HepG2 (cell line): ENCODE measurements around the gene HYOU1. TPM values are rescaled to one million over a fixed set of nuclear protein-coding genes. Genes with fewer than 3 reads are reported as not detected.

Source experiments
- AFF4 ChIP-seq: sonication (generic); formaldehyde crosslinking; IDR thresholded peaks from 2 replicates; pipeline ENCODE4 v1.4.0; 2020; ENCODE audit warnings: missing genetic modification reagents
- CEBPZ ChIP-seq: IDR thresholded peaks from 2 replicates; pipeline ENCODE4 v1.6.1; 2012; ENCODE audit warnings: low read length, improper control_type of control experiment
- DNMT3B ChIP-seq: conservative IDR thresholded peaks from 2 replicates; pipeline ENCODE4 v1.6.1; 2016; ENCODE audit warnings: missing biosample characterization, control low read depth
- EP300 ChIP-seq, 3 experiments: sonication (generic) in 1 of 3; formaldehyde crosslinking in 1 of 3; IDR thresholded peaks; 2 replicates each; pipeline versions ENCODE4 v1.5.1 to v1.6.1; 2011 to 2020; ENCODE audit warnings: low read depth in 2 of 3, low read length in 2 of 3, borderline replicate concordance in 1 of 3, improper control_type of control experiment in 1 of 3, mild to moderate bottlenecking in 1 of 3, missing genetic modification reagents in 1 of 3, moderate library complexity in 1 of 3
- HHEX ChIP-seq: IDR thresholded peaks from 2 replicates; pipeline ENCODE4 v1.6.1; 2016; ENCODE audit warnings: control low read depth
- MED8 ChIP-seq: sonication (generic); formaldehyde crosslinking; IDR thresholded peaks from 2 replicates; pipeline ENCODE4 v1.8.1; 2023; ENCODE audit warnings: mild to moderate bottlenecking, missing genetic modification reagents; ENCODE audit not compliant: insufficient replicate concordance
- NR2F1 ChIP-seq, 2 experiments: fragments of 450-650 bp in 1 of 2; formaldehyde crosslinking in 1 of 2; IDR thresholded peaks; 2 replicates each; pipeline versions ENCODE4 v1.5.0 to v1.6.1; 2016 to 2020; ENCODE audit warnings: mild to moderate bottlenecking in 1 of 2, missing compliant biosample characterization in 1 of 2, missing genetic modification reagents in 1 of 2, moderate library complexity in 1 of 2
- POLR2AphosphoS5 ChIP-seq: IDR thresholded peaks from 2 replicates; pipeline ENCODE4 v1.6.1; 2012; ENCODE audit warnings: low read depth, low read length
- TAF1 ChIP-seq: sonication (generic); formaldehyde crosslinking; IDR thresholded peaks from 2 replicates; pipeline ENCODE4 v1.4.0; 2020; ENCODE audit warnings: missing genetic modification reagents
- TBX2 ChIP-seq: sonication (generic); formaldehyde crosslinking; IDR thresholded peaks from 2 replicates; pipeline ENCODE4 v1.5.0; 2020; ENCODE audit warnings: missing genetic modification reagents, mild to moderate bottlenecking, borderline replicate concordance
- THYN1 ChIP-seq: sonication (generic); formaldehyde crosslinking; IDR thresholded peaks from 2 replicates; pipeline ENCODE4 v1.8.1; 2023; ENCODE audit warnings: low read depth, mild to moderate bottlenecking, moderate library complexity, missing genetic modification reagents, borderline replicate concordance
- USF2 ChIP-seq, 2 experiments: sonication (generic) in 1 of 2; formaldehyde crosslinking in 1 of 2; IDR thresholded peaks; 2 replicates each; pipeline versions ENCODE4 v1.5.1 to v1.6.1; 2011 to 2020; ENCODE audit warnings: borderline replicate concordance in 1 of 2, low read depth in 1 of 2, low read length in 1 of 2, mild to moderate bottlenecking in 1 of 2, missing genetic modification reagents in 1 of 2, moderate library complexity in 1 of 2
- ZBTB7B ChIP-seq: sonication (generic); formaldehyde crosslinking; IDR thresholded peaks from 2 replicates; pipeline ENCODE4 v1.4.0; 2020; ENCODE audit warnings: missing genetic modification reagents
- ZFP1 ChIP-seq: IDR thresholded peaks from 2 replicates; pipeline ENCODE4 v1.6.1; 2016
- ZFP82 ChIP-seq: sonication (generic); formaldehyde crosslinking; IDR thresholded peaks from 2 replicates; pipeline ENCODE4 v1.5.1; 2020; ENCODE audit warnings: mild to moderate bottlenecking, missing genetic modification reagents, borderline replicate concordance
- ZNF562 ChIP-seq: sonication (generic); formaldehyde crosslinking; IDR thresholded peaks from 2 replicates; pipeline ENCODE4 v1.8.0; 2022; ENCODE audit warnings: missing genetic modification reagents, borderline replicate concordance
- polyA plus RNA-seq, 8 experiments: library from polyadenylated mRNA; depleted of rRNA in 3 of 8; stranded (reverse) in 7 of 8; unstranded in 1 of 8; fragments of >200 nt; fragmentation: Illumina TruSeq in 4 of 8; extraction: Trizol in 4 of 8; gene quantifications; 2 replicates each; pipeline versions ENCODE4 v1.2.1 to v1.2.3, GENCODE V29; 2011 to 2016; ENCODE audit warnings: low read depth in 4 of 8, missing spikeins in 1 of 8, mixed read lengths in 1 of 8; ENCODE audit not compliant: insufficient read depth in 1 of 8
- total RNA-seq, 5 experiments: library from RNA; depleted of rRNA; stranded (reverse); fragments of >200 nt; fragmentation: Illumina TruSeq; extraction: Trizol; gene quantifications; 2 replicates each; pipeline ENCODE4 v1.2.3, GENCODE V29; 2016; ENCODE audit warnings: low read depth in 1 of 5
- TF ChIP-seq, protein P1 (sequence below): sonication (generic); formaldehyde crosslinking; conservative IDR thresholded peaks from 2 replicates; pipeline ENCODE4 v1.4.0; 2020; ENCODE audit warnings: missing genetic modification reagents

The HYOU1 gene
- total and polyA plus RNA-seq, 2 of the 13 experiments (the other 11 are each of a cell fraction or from before 2014, with no cell fraction given), result 127 to 155 TPM

DNA sequence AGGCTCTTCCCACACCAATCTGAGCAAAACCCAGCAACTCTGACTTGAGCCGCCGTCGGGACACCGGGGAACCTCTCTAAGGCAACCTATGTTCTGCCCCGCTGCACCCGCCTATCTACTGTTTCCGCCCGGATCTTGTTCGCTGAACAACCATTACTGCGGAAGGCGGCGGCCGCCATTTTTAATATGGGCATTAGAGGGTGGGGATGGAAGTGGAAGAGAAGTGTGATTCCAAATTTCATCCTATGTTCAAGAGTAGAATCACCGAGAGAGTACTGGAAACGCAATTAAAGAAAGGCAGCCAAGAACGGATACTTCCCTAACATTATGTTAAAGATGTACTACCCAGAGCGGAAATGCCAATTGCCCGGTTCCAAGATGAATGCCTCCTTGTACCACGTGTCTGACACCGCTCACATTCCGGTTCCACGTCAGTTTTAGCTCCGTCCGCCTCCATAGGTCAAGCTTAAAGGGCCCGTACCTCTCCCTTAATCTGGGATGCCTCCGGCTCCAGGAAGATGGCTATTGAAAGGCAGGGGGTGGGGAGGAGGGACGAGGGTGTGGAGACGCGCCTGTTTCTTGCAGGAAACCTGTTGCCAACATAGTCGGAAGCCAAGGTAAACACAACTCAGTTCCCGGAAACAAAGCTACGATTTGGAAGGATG is 44.9 kb upstream of the HYOU1 start, which contains the start of gene DPAGT1 (continued):
- TF ChIP-seq CEBPZ (no peak), ZFP1 (CRISPR knock-in tag) (no peak; the same call in 1 of the 2 replicates), THYN1 (CRISPR knock-in tag) (no peak), HHEX (CRISPR knock-in tag) (no peak; the same call in 1 of the 2 replicates), ZNF562 (CRISPR knock-in tag) (no peak), TAF1 (CRISPR knock-in tag) (no peak; the same call in none of the 2 replicates), ZBTB7B (0 out of 2 replicates have a peak, but pooled peaks have one; percentile 11), EP300 (IDR thresholded peaks at IDR 0.05; ENCODE audit: low read depth in 2 of 2, low read length in 2 of 2) (no peak), EP300 (CRISPR knock-in tag; IDR thresholded peaks at IDR 0.05; ENCODE audit: borderline replicate concordance) (0 out of 2 replicates have a peak, but pooled peaks have one; percentile 18), TBX2 (CRISPR knock-in tag) (peak; percentile 18; the same call in 1 of the 2 replicates), ZFP82 (no peak), NR2F1 (CRISPR knock-in tag; IDR thresholded peaks at IDR 0.05) (peak in 1 of 2 experiments; percentile 45; a peak in 1 of 4 replicates), USF2 (IDR thresholded peaks at IDR 0.05; ENCODE audit: low read depth, low read length) (peak; percentile 88), USF2 (CRISPR knock-in tag; IDR thresholded peaks at IDR 0.05; ENCODE audit: borderline replicate concordance) (peak; percentile 94; the same call in 1 of the 2 replicates), AFF4 (CRISPR knock-in tag) (no peak), POLR2AphosphoS5 (peak; percentile 25), DNMT3B (CRISPR knock-in tag) (no peak), MED8 (CRISPR knock-in tag) (no peak)
- TF ChIP-seq, protein P1, sequence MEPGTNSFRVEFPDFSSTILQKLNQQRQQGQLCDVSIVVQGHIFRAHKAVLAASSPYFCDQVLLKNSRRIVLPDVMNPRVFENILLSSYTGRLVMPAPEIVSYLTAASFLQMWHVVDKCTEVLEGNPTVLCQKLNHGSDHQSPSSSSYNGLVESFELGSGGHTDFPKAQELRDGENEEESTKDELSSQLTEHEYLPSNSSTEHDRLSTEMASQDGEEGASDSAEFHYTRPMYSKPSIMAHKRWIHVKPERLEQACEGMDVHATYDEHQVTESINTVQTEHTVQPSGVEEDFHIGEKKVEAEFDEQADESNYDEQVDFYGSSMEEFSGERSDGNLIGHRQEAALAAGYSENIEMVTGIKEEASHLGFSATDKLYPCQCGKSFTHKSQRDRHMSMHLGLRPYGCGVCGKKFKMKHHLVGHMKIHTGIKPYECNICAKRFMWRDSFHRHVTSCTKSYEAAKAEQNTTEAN (CRISPR knock-in tag), result peak; percentile 2; the same call in 1 of the 2 replicates
